CD4-positive, alpha-beta memory T cell (primary cell): Measurements from ENCODE around the gene MIF4GD. TPM values are rescaled to one million over a fixed set of nuclear protein-coding genes. Genes with fewer than 3 reads are reported as not detected.

ENCODE experiments used
- CTCF ChIA-PET: fragments of 350-600 bp; sonication (Branson Sonifier 250); formaldehyde crosslinking; loops from one replicate; lab custom pipeline; 2021; ENCODE audit warnings: inconsistent platforms; ENCODE audit not compliant: partially characterized antibody; lab: Charles Lee
- POLR2A ChIA-PET: fragments of 350-600 bp; sonication (Branson Sonifier 250); formaldehyde crosslinking; loops from one replicate; lab custom pipeline; 2021; ENCODE audit not compliant: partially characterized antibody; lab: Charles Lee
- DNase-seq, 5 donors: peaks; one replicate each; pipeline versions ENCODE4 v3.0.0 to v3.0.0-alpha.2; 2020 to 2022; ENCODE audit warnings: mixed read lengths in 1 of 5
- H3K27ac ChIP-seq: one replicate; pipeline ENCODE4 v1.7.0; 2013; ENCODE audit warnings: low read depth, low read length
- H3K27me3 ChIP-seq: 2 replicates; pipeline ENCODE4 v1.7.0; 2013; ENCODE audit warnings: mild to moderate bottlenecking, low read length, moderate library complexity; ENCODE audit not compliant: insufficient read depth
- H3K36me3 ChIP-seq: 2 replicates; pipeline ENCODE4 v1.7.0; 2013; ENCODE audit warnings: mild to moderate bottlenecking, low read length, moderate library complexity; ENCODE audit not compliant: insufficient read depth
- H3K4me1 ChIP-seq: 2 replicates; pipeline ENCODE4 v1.7.0; 2013; ENCODE audit warnings: mild to moderate bottlenecking, low read length, moderate library complexity; ENCODE audit not compliant: insufficient read depth
- H3K4me3 ChIP-seq, 2 donors: one replicate each; pipeline ENCODE4 v1.7.0; 2013; ENCODE audit warnings: low read length in 2 of 2, mild to moderate bottlenecking in 1 of 2
- H3K9me3 ChIP-seq, 2 donors: one replicate each; pipeline ENCODE4 v1.7.0; 2013; ENCODE audit warnings: low read length in 2 of 2, control low read depth in 1 of 2; ENCODE audit not compliant: control insufficient read depth in 1 of 2
- H3K27ac Mint-ChIP-seq, 7 donors: one replicate each; pipeline ENCODE4 v1.8.0; 2020 to 2021; ENCODE audit warnings: mixed read lengths in 7 of 7, mild to moderate bottlenecking in 6 of 7, inconsistent platforms in 3 of 7, moderate library complexity in 3 of 7
- H3K27me3 Mint-ChIP-seq, 2 donors: one replicate each; pipeline ENCODE4 v1.8.0; 2020 to 2021; ENCODE audit warnings: mixed read lengths in 2 of 2
- H3K36me3 Mint-ChIP-seq, 2 donors: one replicate each; pipeline ENCODE4 v1.8.0; 2020 to 2021; ENCODE audit warnings: mixed read lengths in 2 of 2, inconsistent platforms in 1 of 2, mild to moderate bottlenecking in 1 of 2
- H3K4me1 Mint-ChIP-seq, 4 donors: one replicate each; pipeline ENCODE4 v1.8.0; 2020 to 2021; ENCODE audit warnings: mixed read lengths in 4 of 4, mild to moderate bottlenecking in 1 of 4
- H3K4me3 Mint-ChIP-seq, 8 donors: one replicate each; pipeline ENCODE4 v1.8.0; 2020 to 2021; ENCODE audit warnings: mixed read lengths in 8 of 8, mild to moderate bottlenecking in 7 of 8, moderate library complexity in 6 of 8, inconsistent platforms in 3 of 8
- H3K9me3 Mint-ChIP-seq, 8 donors: one replicate each; pipeline ENCODE4 v1.8.0; 2020 to 2021; ENCODE audit warnings: mixed read lengths in 8 of 8, mild to moderate bottlenecking in 5 of 8, inconsistent platforms in 3 of 8, moderate library complexity in 1 of 8
- intact Hi-C: fragments of 100-400 bp; cut with micrococcal nuclease; formaldehyde crosslinking; loops from one replicate; pipeline ENCODE4 v1.15.1; 2023
- polyA plus RNA-seq, 2 donors: library from polyadenylated mRNA; unstranded; fragments of 300-500 nt; fragmentation: Illumina TruSeq; gene quantifications; one replicate each; pipeline ENCODE4 v1.2.3, GENCODE V29; 2021
- total RNA-seq, 2 experiments: library from RNA; stranded (reverse); gene quantifications; one replicate each; pipeline ENCODE4 v1.2.3, GENCODE V29; 2021

The MIF4GD gene
- total and polyA plus RNA-seq, 4 experiments from 2014 or later, result 35.8 to 94.3 (median 60.9) TPM

DNA sequence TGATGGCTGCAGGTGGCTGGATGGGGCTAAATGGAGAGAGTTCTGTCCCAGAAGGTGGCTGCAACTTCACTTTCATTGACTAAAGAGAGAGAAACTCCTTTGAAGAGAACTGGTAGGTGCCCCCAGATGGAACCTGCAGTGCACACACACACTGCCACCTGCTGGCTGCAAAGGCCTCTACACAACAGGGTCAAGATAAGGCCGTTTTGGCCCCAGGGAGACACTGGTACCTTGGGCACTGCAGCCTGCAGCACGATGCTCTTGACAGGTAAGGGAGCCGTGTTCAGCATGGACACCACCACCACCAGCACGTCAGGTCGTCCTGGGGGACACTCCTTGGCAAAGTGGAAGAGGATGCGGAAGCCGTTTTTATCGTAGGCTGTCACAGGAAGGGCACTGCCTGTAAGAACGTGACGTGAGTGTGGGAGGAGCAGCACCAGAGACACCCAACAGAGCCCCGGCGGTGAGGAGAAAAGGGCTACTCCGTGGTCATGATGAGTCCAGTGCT lies 32.3 kb downstream of the MIF4GD start:
- H3K27ac ChIP-seq, result peak overlapping the region; percentile 16
- no peaks in the 10 kb centered on the region for H3K9me3 ChIP-seq
- peaks cover 36 to 72% of the 10 kb centered on the region in 2 donors for H3K36me3 Mint-ChIP-seq
- POLR2A ChIA-PET, result interaction anchor here (1.0 to 8.6 kb wide), 5 partner anchors 23 to 125 kb away, joined by 3 to 62 read pairs (median 12); partner anchors contain the start of genes GGA3, MIF4GD and MRPS7
- H3K4me3 ChIP-seq, result no peak overlapping the region
- intact Hi-C loops, result loop anchor here (1.0 kb wide), 1 partner anchor 124 kb away; no protein-coding TSS in a partner anchor
- H3K9me3 Mint-ChIP-seq, result no peaks in the 10 kb centered on the region
- CTCF ChIA-PET, result interaction anchor here (0.8 to 5.7 kb wide), 11 partner anchors 9 to 277 kb away, joined by 3 to 42 read pairs (median 5); partner anchors contain the start of gene SLC25A19
- H3K36me3 ChIP-seq, result peaks cover 82% of the 10 kb centered on the region
- peak; percentile 58 to 68 (median 67) for DNase-seq
- no peaks in the 10 kb centered on the region for H3K27me3 Mint-ChIP-seq
- H3K4me3 Mint-ChIP-seq, result peak overlapping the region; percentile 82 to 94 (median 87)
- peaks cover 24 to 43% (median 31%) of the 10 kb centered on the region in 4 donors for H3K4me1 Mint-ChIP-seq
- peaks cover 45% of the 10 kb centered on the region for H3K4me1 ChIP-seq
- no peaks in the 10 kb centered on the region for H3K27me3 ChIP-seq
- peak overlapping the region; percentile 90 to 99 (median 96) for H3K27ac Mint-ChIP-seq

DNA sequence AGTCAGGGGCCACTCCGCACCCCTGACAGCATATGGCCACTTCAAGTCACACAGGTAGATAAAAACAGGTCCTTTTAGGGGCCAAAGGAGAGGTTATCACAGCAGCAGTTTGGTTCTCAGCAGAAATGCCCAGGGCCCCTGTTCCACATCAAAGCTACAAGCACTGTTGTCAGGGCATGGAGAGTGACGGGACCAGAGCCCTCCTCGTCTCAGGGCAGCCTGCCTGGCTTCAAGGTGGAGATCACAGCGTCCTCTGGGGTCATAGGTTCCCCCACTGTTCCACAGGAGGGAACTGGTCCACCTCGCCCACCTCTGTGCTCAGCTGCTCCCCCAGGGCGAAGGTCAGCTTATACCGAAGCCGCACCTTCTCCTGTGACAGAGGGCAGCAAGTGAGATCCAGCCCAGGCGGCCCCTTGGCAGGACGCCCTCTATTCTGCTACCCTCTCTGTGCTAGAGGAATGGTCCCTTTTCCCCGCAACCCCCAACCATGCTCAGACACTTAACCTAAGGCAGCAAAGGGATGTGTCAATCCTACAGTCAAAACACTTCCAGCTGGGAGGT lies 32.9 kb downstream of the MIF4GD start:
- ChIA-PET CTCF (interaction anchor here (0.6 to 5.7 kb wide), 11 partner anchors 9 to 276 kb away, joined by 3 to 42 read pairs (median 4); partner anchors contain the start of genes GGA3 and MRPS7), POLR2A (interaction anchor here (1.0 to 8.6 kb wide), 3 partner anchors 23 to 124 kb away, joined by 5 to 62 read pairs (median 12); partner anchors contain the start of genes GGA3, MIF4GD and MRPS7)
- DNase-seq, result no peak
- Histone ChIP-seq H3K36me3 (peaks cover 82% of the 10 kb centered on the region), H3K27me3 (no peaks in the 10 kb centered on the region), H3K4me3 (no peak overlapping the region), H3K27ac (no peak overlapping the region), H3K4me1 (peaks cover 39% of the 10 kb centered on the region), H3K9me3 (no peaks in the 10 kb centered on the region)
- Mint-ChIP-seq H3K36me3 (peaks cover 36 to 70% of the 10 kb centered on the region in 2 donors), H3K4me1 (peaks cover 18 to 36% (median 26%) of the 10 kb centered on the region in 4 donors), H3K9me3 (no peaks in the 10 kb centered on the region), H3K27ac (peak overlapping the region in 4 of 7 donors; percentile 12 to 98 (median 96)), H3K27me3 (no peaks in the 10 kb centered on the region), H3K4me3 (no peak overlapping the region)
- intact Hi-C loops, result loop anchor here (1.0 kb wide), 1 partner anchor 124 kb away; no protein-coding TSS in a partner anchor

DNA sequence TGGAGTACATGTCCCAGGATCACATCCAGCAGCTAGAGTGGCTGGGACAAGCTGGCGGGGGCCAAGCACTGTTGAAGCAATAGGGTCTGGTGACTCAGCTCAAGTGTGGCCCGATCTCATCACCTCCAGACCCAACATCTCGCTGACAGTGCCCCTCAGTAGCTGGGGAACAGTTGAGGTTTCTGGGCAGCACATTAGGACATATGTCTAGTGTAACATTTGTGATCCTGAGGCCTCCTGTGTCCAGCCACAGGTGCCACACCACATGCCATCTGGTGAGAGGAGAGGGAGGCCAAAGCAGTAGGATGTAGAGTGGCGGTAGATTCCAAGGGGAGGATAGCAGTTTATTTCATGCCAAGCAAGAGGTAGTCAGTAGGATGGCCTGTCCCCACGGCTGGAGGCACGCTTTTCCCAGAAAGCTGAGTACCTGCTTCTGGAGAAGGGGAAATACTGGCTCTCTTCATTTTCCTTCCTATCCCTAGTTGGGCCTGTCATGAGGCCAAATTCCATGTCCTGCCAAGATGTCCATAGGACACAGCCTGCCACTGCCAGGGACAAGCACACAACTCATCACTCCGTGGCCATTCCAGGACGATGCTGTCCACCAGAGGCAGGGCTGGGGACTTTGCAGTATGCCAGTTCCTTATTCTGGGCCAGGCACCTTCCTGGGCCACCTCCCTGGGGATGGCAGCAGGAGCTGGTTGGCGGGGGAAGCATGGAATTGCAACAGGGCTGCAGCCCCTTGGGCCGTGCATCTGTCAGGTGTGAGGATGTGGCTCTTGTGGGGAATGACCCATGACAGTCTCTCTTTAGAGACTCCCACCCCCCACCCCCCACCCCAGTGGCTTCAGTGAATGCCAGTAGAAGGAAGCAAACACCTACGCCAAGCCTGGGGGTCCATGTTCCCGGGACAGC lies 33.7 kb downstream of the MIF4GD start:
- DNase-seq, result no peak
- CTCF ChIA-PET, result interaction anchor here (0.6 to 5.7 kb wide), 12 partner anchors 8 to 279 kb away, joined by 3 to 42 read pairs (median 4); partner anchors contain the start of genes GGA3 and MRPS7
- intact Hi-C loops, result loop anchor here (1.0 kb wide), 1 partner anchor 123 kb away; no protein-coding TSS in a partner anchor
- Mint-ChIP-seq H3K36me3 (peaks cover 40 to 69% of the 10 kb centered on the region in 2 donors), H3K4me3 (no peak overlapping the region), H3K27ac (peak overlapping the region in 2 of 7 donors; percentile 69 to 74), H3K27me3 (no peaks in the 10 kb centered on the region), H3K4me1 (peaks cover 12 to 29% (median 20%) of the 10 kb centered on the region in 4 donors), H3K9me3 (no peaks in the 10 kb centered on the region)
- no peaks in the 10 kb centered on the region for H3K9me3 ChIP-seq
- H3K27me3 ChIP-seq, result no peaks in the 10 kb centered on the region
- POLR2A ChIA-PET, result interaction anchor here (1.0 to 8.6 kb wide), 3 partner anchors 24 to 124 kb away, joined by 5 to 62 read pairs (median 12); partner anchors contain the start of genes GGA3, MIF4GD and MRPS7
- H3K36me3 ChIP-seq, result peaks cover 85% of the 10 kb centered on the region
- H3K4me1 ChIP-seq, result peaks cover 32% of the 10 kb centered on the region
- no peak overlapping the region for H3K27ac ChIP-seq
- no peak overlapping the region for H3K4me3 ChIP-seq

DNA sequence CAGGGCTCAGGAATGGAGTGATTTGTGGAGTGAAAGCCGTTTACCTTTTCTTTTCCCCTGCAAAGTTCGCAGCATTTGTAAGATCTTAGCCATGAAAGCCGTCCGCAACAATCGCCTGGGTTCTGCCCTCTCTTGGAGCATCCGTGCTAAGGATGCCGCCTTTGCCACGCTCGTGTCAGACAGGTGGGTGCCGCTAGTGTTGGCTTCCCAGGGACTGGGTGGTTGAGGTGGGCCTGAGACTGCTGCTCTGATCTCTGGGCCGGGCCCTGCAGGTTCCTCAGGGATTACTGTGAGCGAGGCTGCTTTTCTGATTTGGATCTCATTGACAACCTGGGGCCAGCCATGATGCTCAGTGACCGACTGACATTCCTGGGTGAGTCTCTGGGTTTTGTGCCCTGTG lies 38.2 kb downstream of the MIF4GD start:
- H3K9me3 Mint-ChIP-seq, result no peaks in the 10 kb centered on the region
- intact Hi-C loops, result no loop called here
- Histone ChIP-seq H3K4me3 (no peak overlapping the region), H3K9me3 (no peaks in the 10 kb centered on the region), H3K27me3 (no peaks in the 10 kb centered on the region), H3K27ac (no peak overlapping the region), H3K4me1 (no peaks in the 10 kb centered on the region), H3K36me3 (peaks cover 65% of the 10 kb centered on the region)
- peaks cover 37 to 64% of the 10 kb centered on the region in 2 donors for H3K36me3 Mint-ChIP-seq
- DNase-seq, result no peak
- ChIA-PET POLR2A (no interaction called here), CTCF (interaction anchor here (0.7 kb wide), 1 partner anchor 84 kb away, joined by 3 read pairs; no protein-coding TSS in a partner anchor)
- H3K4me3 Mint-ChIP-seq, result no peak overlapping the region
- H3K27me3 Mint-ChIP-seq, result no peaks in the 10 kb centered on the region
- H3K27ac Mint-ChIP-seq, result peak overlapping the region in 3 of 7 donors; percentile 5 to 81 (median 42)
- H3K4me1 Mint-ChIP-seq, result peaks cover 0 to 1% (median 0%) of the 10 kb centered on the region in 4 donors

GRCh38 chr17:75231741-75232464 lies 39.1 kb downstream of the MIF4GD start:
- H3K4me3 ChIP-seq, result no peak overlapping the region
- peaks cover 56% of the 10 kb centered on the region for H3K36me3 ChIP-seq
- H3K27me3 ChIP-seq, result no peaks in the 10 kb centered on the region
- DNase-seq, result no peak
- H3K4me3 Mint-ChIP-seq, result no peak overlapping the region
- no peaks in the 10 kb centered on the region for H3K9me3 ChIP-seq
- no peaks in the 10 kb centered on the region for H3K9me3 Mint-ChIP-seq
- peaks cover 30 to 61% of the 10 kb centered on the region in 2 donors for H3K36me3 Mint-ChIP-seq
- H3K27me3 Mint-ChIP-seq, result no peaks in the 10 kb centered on the region
- H3K27ac ChIP-seq, result no peak overlapping the region
- CTCF ChIA-PET, result no interaction called here
- peak overlapping the region in 3 of 7 donors; percentile 5 to 52 (median 24) for H3K27ac Mint-ChIP-seq
- intact Hi-C loops, result no loop called here
- peaks cover 0 to 1% (median 0%) of the 10 kb centered on the region in 4 donors for H3K4me1 Mint-ChIP-seq
- H3K4me1 ChIP-seq, result no peaks in the 10 kb centered on the region
- POLR2A ChIA-PET, result no interaction called here

DNA sequence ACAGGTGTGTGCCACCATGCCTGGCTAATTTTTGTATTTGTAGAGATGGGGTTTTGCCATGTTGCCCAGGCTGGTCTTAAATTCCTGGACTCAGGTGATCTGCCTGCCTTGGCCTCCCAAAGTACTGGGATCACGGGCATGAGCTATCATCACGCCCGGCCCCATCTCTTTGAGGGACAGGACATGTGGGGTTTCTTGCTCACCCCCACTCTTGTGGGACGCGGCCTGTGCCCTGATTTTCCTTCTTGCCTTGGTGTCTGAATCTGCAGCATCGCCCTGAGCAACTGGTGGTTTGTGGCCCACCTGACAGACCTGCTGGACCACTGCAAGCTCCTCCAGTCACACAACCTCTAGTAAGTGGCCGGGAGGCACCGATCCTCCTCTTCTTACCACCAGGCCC lies 40.0 kb downstream of the MIF4GD start:
- Mint-ChIP-seq H3K4me3 (no peak overlapping the region), H3K4me1 (peaks cover 0 to 1% (median 0%) of the 10 kb centered on the region in 4 donors), H3K9me3 (no peaks in the 10 kb centered on the region), H3K27ac (no peak overlapping the region), H3K36me3 (peaks cover 30 to 60% of the 10 kb centered on the region in 2 donors), H3K27me3 (no peaks in the 10 kb centered on the region)
- H3K4me3 ChIP-seq, result no peak overlapping the region
- H3K36me3 ChIP-seq, result peaks cover 56% of the 10 kb centered on the region
- ChIA-PET CTCF (interaction anchor here (3.4 kb wide), 1 partner anchor 8 kb away, joined by 21 read pairs; no protein-coding TSS in a partner anchor), POLR2A (interaction anchor here (0.6 kb wide), 1 partner anchor 176 kb away, joined by 4 read pairs; no protein-coding TSS in a partner anchor)
- H3K27me3 ChIP-seq, result no peaks in the 10 kb centered on the region
- H3K9me3 ChIP-seq, result no peaks in the 10 kb centered on the region
- no peaks in the 10 kb centered on the region for H3K4me1 ChIP-seq
- H3K27ac ChIP-seq, result no peak overlapping the region
- intact Hi-C loops, result no loop called here
- no peak for DNase-seq
